Stomach smooth muscle (tissue), 2 donors: ENCODE data around the gene STARD3.

Source experiments
- H3K27ac ChIP-seq: one replicate; pipeline ENCODE4 v1.7.0; 2013; ENCODE audit warnings: mild to moderate bottlenecking, low read length, inconsistent platforms
- H3K27me3 ChIP-seq, 2 donors: one replicate each; pipeline ENCODE4 v1.7.0; 2013; ENCODE audit warnings: low read length in 2 of 2; ENCODE audit not compliant: insufficient read depth in 2 of 2, control insufficient read depth in 1 of 2
- H3K36me3 ChIP-seq, 2 donors: one replicate each; pipeline ENCODE4 v1.7.0; 2013; ENCODE audit warnings: low read length in 2 of 2; ENCODE audit not compliant: control insufficient read depth in 2 of 2, insufficient read depth in 2 of 2
- H3K4me1 ChIP-seq: one replicate; pipeline ENCODE4 v1.7.0; 2013; ENCODE audit warnings: low read length; ENCODE audit not compliant: control insufficient read depth, insufficient read depth
- H3K4me3 ChIP-seq, 2 donors: one replicate each; pipeline ENCODE4 v1.7.0; 2013; ENCODE audit warnings: low read length in 2 of 2
- H3K9ac ChIP-seq, 2 donors: one replicate each; pipeline ENCODE4 v1.7.0; 2013; ENCODE audit warnings: low read length in 2 of 2, mild to moderate bottlenecking in 1 of 2
- H3K9me3 ChIP-seq, 2 donors: one replicate each; pipeline ENCODE4 v1.7.0; 2013; ENCODE audit warnings: low read length in 2 of 2; ENCODE audit not compliant: control insufficient read depth in 2 of 2
- donor health status: healthy.
- donor health status: Pancreatic carcinoma.

Gene STARD3

GRCh38 chr17:39623356-39623950 lies 13.5 kb upstream of the STARD3 start:
- H3K9ac ChIP-seq: no peak overlapping the region
- no peak overlapping the region for H3K27ac ChIP-seq
- no peak overlapping the region for H3K4me3 ChIP-seq

GRCh38 chr17:39624313-39624712 lies 12.6 kb upstream of the STARD3 start:
- H3K27me3 ChIP-seq: peaks cover 35 to 52% of the 10 kb centered on the region in 2 donors
- H3K27ac ChIP-seq: no peak overlapping the region
- no peak overlapping the region for H3K9ac ChIP-seq
- no peaks in the 10 kb centered on the region for H3K36me3 ChIP-seq
- no peak overlapping the region for H3K4me3 ChIP-seq
- no peaks in the 10 kb centered on the region for H3K9me3 ChIP-seq
- H3K4me1 ChIP-seq: peaks cover 22% of the 10 kb centered on the region

More at GRCh38 chr17:39623356-39623950, 13.5 kb upstream of the STARD3 start:
- no peaks in the 10 kb centered on the region for H3K9me3 ChIP-seq
- H3K27me3 ChIP-seq: peaks cover 30 to 44% of the 10 kb centered on the region in 2 donors
- H3K4me1 ChIP-seq: peaks cover 28% of the 10 kb centered on the region
- H3K36me3 ChIP-seq: no peaks in the 10 kb centered on the region

GRCh38 chr17:39625198-39625785 lies 11.7 kb upstream of the STARD3 start:
- H3K36me3 ChIP-seq: no peaks in the 10 kb centered on the region
- H3K9me3 ChIP-seq: no peaks in the 10 kb centered on the region
- H3K9ac ChIP-seq: no peak overlapping the region
- H3K4me3 ChIP-seq: no peak overlapping the region
- peaks cover 22% of the 10 kb centered on the region for H3K4me1 ChIP-seq
- peaks cover 39 to 61% of the 10 kb centered on the region in 2 donors for H3K27me3 ChIP-seq
- no peak overlapping the region for H3K27ac ChIP-seq

GRCh38 chr17:39626171-39627046 lies 10.5 kb upstream of the STARD3 start, which contains the start of gene PPP1R1B:
Gene PPP1R1B, plus strand, starts transcription at chr17:39626952. Its CDS starts 441 bp downstream, at chr17:39627393.
- Histone ChIP-seq H3K4me1 (peaks cover 22% of the 10 kb centered on the region), H3K36me3 (no peaks in the 10 kb centered on the region), H3K9me3 (no peaks in the 10 kb centered on the region), H3K9ac (no peak within 1 kb of the TSS), H3K27me3 (peaks cover 38 to 61% of the 10 kb centered on the region in 2 donors), H3K4me3 (peak within 1 kb of the TSS in 1 of 2 donors; percentile 54), H3K27ac (no peak within 1 kb of the TSS)

GRCh38 chr17:39627047-39627711 lies 9.8 kb upstream of the STARD3 start:
- no peaks in the 10 kb centered on the region for H3K9me3 ChIP-seq
- H3K27ac ChIP-seq: no peak overlapping the region
- peaks cover 18% of the 10 kb centered on the region for H3K4me1 ChIP-seq
- peak overlapping the region in 1 of 2 donors; percentile 54 for H3K4me3 ChIP-seq
- H3K9ac ChIP-seq: no peak overlapping the region
- H3K36me3 ChIP-seq: no peaks in the 10 kb centered on the region
- H3K27me3 ChIP-seq: peaks cover 43 to 61% of the 10 kb centered on the region in 2 donors

GRCh38 chr17:39627712-39628516 lies 9.0 kb upstream of the STARD3 start:
- no peak overlapping the region for H3K27ac ChIP-seq
- no peak overlapping the region for H3K4me3 ChIP-seq
- H3K9me3 ChIP-seq: no peaks in the 10 kb centered on the region
- H3K4me1 ChIP-seq: peaks cover 14% of the 10 kb centered on the region
- peaks cover 43 to 61% of the 10 kb centered on the region in 2 donors for H3K27me3 ChIP-seq
- H3K9ac ChIP-seq: no peak overlapping the region
- no peaks in the 10 kb centered on the region for H3K36me3 ChIP-seq

- Histone ChIP-seq H3K27ac (no peak overlapping the region), H3K27me3 (peaks cover 41 to 61% of the 10 kb centered on the region in 2 donors), H3K4me1 (peaks cover 13% of the 10 kb centered on the region), H3K4me3 (no peak overlapping the region), H3K36me3 (no peaks in the 10 kb centered on the region), H3K9ac (no peak overlapping the region), H3K9me3 (no peaks in the 10 kb centered on the region)
These were observed 8.1 kb upstream of the STARD3 start for GRCh38 chr17:39628655-39629493.

- no peaks in the 10 kb centered on the region for H3K9me3 ChIP-seq
- peaks cover 19% of the 10 kb centered on the region for H3K4me1 ChIP-seq
- no peaks in the 10 kb centered on the region for H3K36me3 ChIP-seq
- no peak overlapping the region for H3K4me3 ChIP-seq
- H3K9ac ChIP-seq: no peak overlapping the region
- H3K27ac ChIP-seq: no peak overlapping the region
- H3K27me3 ChIP-seq: peaks cover 41 to 58% of the 10 kb centered on the region in 2 donors
These were observed 7.5 kb upstream of the STARD3 start for GRCh38 chr17:39629494-39629880.

- Histone ChIP-seq H3K9ac (no peak overlapping the region), H3K9me3 (no peaks in the 10 kb centered on the region), H3K36me3 (no peaks in the 10 kb centered on the region), H3K4me3 (no peak overlapping the region), H3K27ac (no peak overlapping the region), H3K4me1 (peaks cover 21% of the 10 kb centered on the region), H3K27me3 (peaks cover 38 to 54% of the 10 kb centered on the region in 2 donors)
These were observed 7.0 kb upstream of the STARD3 start for GRCh38 chr17:39629898-39630297.
